HEK293 (cell line): ENCODE results near the gene APCDD1.

Source experiments
- CTCF ChIA-PET: fragments of 350-600 bp; formaldehyde crosslinking; extraction: SDS; loops from one replicate; lab custom pipeline; 2021; ENCODE audit warnings: antibody characterized with exemption; lab: Yijun Ruan, JAX
- POLR2A ChIA-PET: fragments of 300-600 bp; formaldehyde crosslinking; extraction: SDS; loops from one replicate; lab custom pipeline; 2020; ENCODE audit warnings: antibody characterized with exemption, inconsistent platforms; lab: Yijun Ruan, JAX
- H3K27ac ChIP-seq: fragments of 200-500 bp; sonication (Bioruptor generic); 2 replicates; pipeline ENCODE4 v1.5.1; 2014; ENCODE audit warnings: low read depth, low read length, control low read depth, inconsistent platforms; ENCODE audit errors: extremely low read depth
- H3K36me3 ChIP-seq, 2 experiments: fragments of 200-500 bp in 1 of 2; sonication (Bioruptor generic) in 1 of 2; 1 replicate in 1 of 2; 2 replicates in 1 of 2; pipeline ENCODE4 v1.5.1; 2014 to 2017; ENCODE audit warnings: inconsistent platforms in 2 of 2, low read length in 2 of 2; ENCODE audit not compliant: control insufficient read depth in 2 of 2, insufficient read depth in 1 of 2
- H3K4me1 ChIP-seq: fragments of 200-500 bp; sonication (Bioruptor generic); 2 replicates; pipeline ENCODE4 v1.5.1; 2014; ENCODE audit warnings: mild to moderate bottlenecking, low read length, inconsistent platforms; ENCODE audit not compliant: control insufficient read depth, insufficient read depth
- H3K4me3 ChIP-seq: 2 replicates; pipeline ENCODE4 v1.5.1; 2011; ENCODE audit warnings: low read depth, mild to moderate bottlenecking, control low read depth, low read length, moderate library complexity
- H3K9me3 ChIP-seq: fragments of 200-500 bp; sonication (Bioruptor generic); 2 replicates; pipeline ENCODE4 v1.5.1; 2014; ENCODE audit warnings: low read depth, low read length, inconsistent platforms; ENCODE audit not compliant: control insufficient read depth, insufficient read depth
- ATF2 ChIP-seq: fragments of 450-650 bp; formaldehyde crosslinking; IDR thresholded peaks from 2 replicates; pipeline ENCODE4 v1.5.1; 2016; ENCODE audit warnings: missing biosample characterization, missing genetic modification characterization, low read depth
- FEZF1 ChIP-seq: fragments of 450-650 bp; formaldehyde crosslinking; IDR thresholded peaks from 2 replicates; pipeline ENCODE4 v1.5.1; 2016; ENCODE audit warnings: missing biosample characterization, missing genetic modification characterization
- PBX3 ChIP-seq: sonication (generic); formaldehyde crosslinking; IDR thresholded peaks from 2 replicates; pipeline ENCODE4 v1.8.1; 2022; ENCODE audit warnings: mild to moderate bottlenecking, moderate library complexity, missing genetic modification reagents
- ZBTB10 ChIP-seq: fragments of 450-650 bp; formaldehyde crosslinking; IDR thresholded peaks from 2 replicates; pipeline ENCODE4 v1.5.1; 2016; ENCODE audit warnings: missing biosample characterization, missing genetic modification characterization
- ZBTB11 ChIP-seq: fragments of 450-650 bp; formaldehyde crosslinking; conservative IDR thresholded peaks from 2 replicates; pipeline ENCODE4 v1.5.1; 2016; ENCODE audit warnings: low read depth, missing biosample characterization, missing genetic modification characterization
- ZBTB48 ChIP-seq: fragments of 450-650 bp; formaldehyde crosslinking; IDR thresholded peaks from 2 replicates; pipeline ENCODE4 v1.5.1; 2016; ENCODE audit warnings: missing biosample characterization, missing genetic modification characterization
- ZBTB49 ChIP-seq: fragments of 450-650 bp; formaldehyde crosslinking; IDR thresholded peaks from 2 replicates; pipeline ENCODE4 v1.5.1; 2016; ENCODE audit warnings: missing biosample characterization, missing genetic modification characterization, low read depth
- ZNF10 ChIP-seq: fragments of 450-650 bp; formaldehyde crosslinking; IDR thresholded peaks from 2 replicates; pipeline ENCODE4 v1.5.1; 2017; ENCODE audit warnings: missing biosample characterization, missing genetic modification characterization
- ZNF138 ChIP-seq: fragments of 450-650 bp; formaldehyde crosslinking; IDR thresholded peaks from 2 replicates; pipeline ENCODE4 v1.5.1; 2016; ENCODE audit warnings: missing biosample characterization, missing genetic modification characterization, borderline replicate concordance
- ZNF16 ChIP-seq: fragments of 450-650 bp; formaldehyde crosslinking; IDR thresholded peaks from 2 replicates; pipeline ENCODE4 v1.5.1; 2016; ENCODE audit warnings: low read depth, missing biosample characterization, missing genetic modification characterization
- ZNF221 ChIP-seq: fragments of 450-650 bp; formaldehyde crosslinking; IDR thresholded peaks from 2 replicates; pipeline ENCODE4 v1.5.1; 2017; ENCODE audit warnings: missing biosample characterization, missing genetic modification characterization, borderline replicate concordance
- ZNF24 ChIP-seq: fragments of 450-650 bp; formaldehyde crosslinking; IDR thresholded peaks from 2 replicates; pipeline ENCODE4 v1.5.1; 2016; ENCODE audit warnings: missing biosample characterization, missing genetic modification characterization
- ZNF274 ChIP-seq, 2 experiments: fragments of 200-500 bp in 1 of 2; fragments of 450-650 bp in 1 of 2; sonication (Bioruptor generic) in 1 of 2; formaldehyde crosslinking in 1 of 2; IDR thresholded peaks; 2 replicates each; pipeline versions ENCODE4 v1.5.1 to v1.6.1; 2014 to 2016; ENCODE audit warnings: borderline replicate concordance in 1 of 2, inconsistent platforms in 1 of 2, low read length in 1 of 2, missing biosample characterization in 1 of 2, missing genetic modification characterization in 1 of 2
- ZNF366 ChIP-seq: fragments of 450-650 bp; formaldehyde crosslinking; conservative IDR thresholded peaks from 2 replicates; pipeline ENCODE4 v1.5.1; 2016; ENCODE audit warnings: missing biosample characterization, missing genetic modification characterization
- ZNF449 ChIP-seq: fragments of 450-650 bp; formaldehyde crosslinking; IDR thresholded peaks from 2 replicates; pipeline ENCODE4 v1.5.1; 2017; ENCODE audit warnings: missing biosample characterization, mild to moderate bottlenecking, missing genetic modification characterization, moderate library complexity
- ZNF548 ChIP-seq: fragments of 450-650 bp; formaldehyde crosslinking; IDR thresholded peaks from 2 replicates; pipeline ENCODE4 v1.5.1; 2016; ENCODE audit warnings: missing biosample characterization, missing genetic modification characterization
- ZNF555 ChIP-seq: fragments of 450-650 bp; formaldehyde crosslinking; conservative IDR thresholded peaks from 2 replicates; pipeline ENCODE4 v1.5.1; 2017; ENCODE audit warnings: missing biosample characterization, mild to moderate bottlenecking, missing genetic modification characterization, inconsistent platforms
- ZNF600 ChIP-seq: fragments of 450-650 bp; formaldehyde crosslinking; IDR thresholded peaks from 2 replicates; pipeline ENCODE4 v1.5.1; 2016; ENCODE audit warnings: missing biosample characterization, missing genetic modification characterization
- ZNF664 ChIP-seq: fragments of 450-650 bp; formaldehyde crosslinking; IDR thresholded peaks from 2 replicates; pipeline ENCODE4 v1.5.1; 2016; ENCODE audit warnings: missing biosample characterization, missing genetic modification characterization
- ZNF707 ChIP-seq: fragments of 450-650 bp; formaldehyde crosslinking; IDR thresholded peaks from 2 replicates; pipeline ENCODE4 v1.5.1; 2016; ENCODE audit warnings: missing biosample characterization, missing genetic modification characterization
- ZNF747 ChIP-seq: fragments of 450-650 bp; formaldehyde crosslinking; IDR thresholded peaks from 2 replicates; pipeline ENCODE4 v1.5.1; 2016; ENCODE audit warnings: missing biosample characterization, missing genetic modification characterization
- ZNF843 ChIP-seq: fragments of 450-650 bp; formaldehyde crosslinking; IDR thresholded peaks from 2 replicates; pipeline ENCODE4 v1.5.1; 2016; ENCODE audit warnings: missing biosample characterization, missing genetic modification characterization
- ZSCAN23 ChIP-seq: fragments of 450-650 bp; formaldehyde crosslinking; IDR thresholded peaks from 2 replicates; pipeline ENCODE4 v1.5.1; 2016; ENCODE audit warnings: missing biosample characterization, missing genetic modification characterization
- ZXDB ChIP-seq: fragments of 450-650 bp; formaldehyde crosslinking; IDR thresholded peaks from 2 replicates; pipeline ENCODE4 v1.5.1; 2016; ENCODE audit warnings: missing biosample characterization, missing genetic modification characterization

The APCDD1 gene

GRCh38 chr18:10449396-10449795 lies 5.0 kb upstream of the APCDD1 start (continued):
- TF ChIP-seq ZBTB11 (tag by site-specific recombination) (no peak), ZNF555 (tag by site-specific recombination) (no peak), ZNF274 (IDR thresholded peaks at IDR 0.05; ENCODE audit: low read length) (no peak), ZNF274 (tag by site-specific recombination; IDR thresholded peaks at IDR 0.05; ENCODE audit: borderline replicate concordance) (no peak), FEZF1 (tag by site-specific recombination) (peak; percentile 24; the same call in 1 of the 2 replicates), ZNF664 (tag by site-specific recombination) (peak; percentile 68; the same call in 1 of the 2 replicates), ZXDB (tag by site-specific recombination) (peak; percentile 45; the same call in 1 of the 2 replicates), ZNF843 (peak; percentile 20; the same call in 1 of the 2 replicates), ATF2 (tag by site-specific recombination) (peak; percentile 62), ZNF10 (peak; percentile 83)

- Histone ChIP-seq H3K36me3 (no peaks in the 10 kb centered on the region), H3K4me1 (peaks cover 23% of the 10 kb centered on the region), H3K4me3 (no peak overlapping the region), H3K27ac (no peak overlapping the region), H3K9me3 (no peaks in the 10 kb centered on the region)
- ChIA-PET CTCF (interaction anchor here (0.5 to 0.9 kb wide), 3 partner anchors 68 to 291 kb away, joined by 3 to 5 read pairs (median 3); no protein-coding TSS in a partner anchor), POLR2A (no interaction called here)
- TF ChIP-seq ZNF548 (tag by site-specific recombination) (no peak), ZNF600 (tag by site-specific recombination) (no peak), ZBTB10 (tag by site-specific recombination) (no peak), ZNF664 (tag by site-specific recombination) (no peak), ZSCAN23 (tag by site-specific recombination) (no peak), ZNF24 (tag by site-specific recombination) (no peak), ZNF449 (tag by site-specific recombination) (no peak), ZNF707 (no peak), ZNF16 (tag by site-specific recombination) (no peak), ZNF221 (tag by site-specific recombination) (no peak), ZNF366 (no peak), ZNF138 (tag by site-specific recombination) (no peak), ZBTB48 (tag by site-specific recombination) (no peak), ZBTB49 (no peak), ZNF747 (tag by site-specific recombination) (no peak), PBX3 (CRISPR knock-in tag) (no peak)
Measured at GRCh38 chr18:10450986-10451385, 3.4 kb upstream of the APCDD1 start.
